ENCODE measurements around the gene NAV3.

Gene NAV3

GRCh38 chr12:77782766-77783165 is 47.9 kb upstream of the NAV3 start:
- no peaks in the 10 kb centered on the region for H3K4me1 ChIP-seq (ENCODE audit: control insufficient read depth, low read length)
- H3F3A ChIP-seq (ENCODE audit: control insufficient read depth, insufficient read depth), result no peaks in the 10 kb centered on the region
- no peaks in the 10 kb centered on the region for H3K79me2 ChIP-seq (ENCODE audit: control insufficient read depth, low read length)
- H3K9me2 ChIP-seq (replicated peaks; ENCODE audit: control insufficient read depth, low read length), result no peaks in the 10 kb centered on the region
- no peak for TF ChIP-seq EZH2phosphoT487 (IDR thresholded peaks at IDR 0.05; ENCODE audit: borderline replicate concordance, low read length)
- TF ChIP-seq, protein P1, sequence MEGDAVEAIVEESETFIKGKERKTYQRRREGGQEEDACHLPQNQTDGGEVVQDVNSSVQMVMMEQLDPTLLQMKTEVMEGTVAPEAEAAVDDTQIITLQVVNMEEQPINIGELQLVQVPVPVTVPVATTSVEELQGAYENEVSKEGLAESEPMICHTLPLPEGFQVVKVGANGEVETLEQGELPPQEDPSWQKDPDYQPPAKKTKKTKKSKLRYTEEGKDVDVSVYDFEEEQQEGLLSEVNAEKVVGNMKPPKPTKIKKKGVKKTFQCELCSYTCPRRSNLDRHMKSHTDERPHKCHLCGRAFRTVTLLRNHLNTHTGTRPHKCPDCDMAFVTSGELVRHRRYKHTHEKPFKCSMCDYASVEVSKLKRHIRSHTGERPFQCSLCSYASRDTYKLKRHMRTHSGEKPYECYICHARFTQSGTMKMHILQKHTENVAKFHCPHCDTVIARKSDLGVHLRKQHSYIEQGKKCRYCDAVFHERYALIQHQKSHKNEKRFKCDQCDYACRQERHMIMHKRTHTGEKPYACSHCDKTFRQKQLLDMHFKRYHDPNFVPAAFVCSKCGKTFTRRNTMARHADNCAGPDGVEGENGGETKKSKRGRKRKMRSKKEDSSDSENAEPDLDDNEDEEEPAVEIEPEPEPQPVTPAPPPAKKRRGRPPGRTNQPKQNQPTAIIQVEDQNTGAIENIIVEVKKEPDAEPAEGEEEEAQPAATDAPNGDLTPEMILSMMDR (IDR thresholded peaks at IDR 0.05; ENCODE audit: low read depth, low read length, poor library complexity, severe bottlenecking), result no peak
- H3K36me3 ChIP-seq (ENCODE audit: control insufficient read depth, low read length), result no peaks in the 10 kb centered on the region
- H3K9me3 ChIP-seq (ENCODE audit: control insufficient read depth, insufficient read depth, low read length), result no peaks in the 10 kb centered on the region
- no peak overlapping the region for H3K27ac ChIP-seq (ENCODE audit: low read depth, low read length)
- no peak overlapping the region for H3K4me2 ChIP-seq (ENCODE audit: low read length)
- no peaks in the 10 kb centered on the region for H3K27me3 ChIP-seq (ENCODE audit: control insufficient read depth, low read length)
- no peaks in the 10 kb centered on the region for H4K20me1 ChIP-seq (ENCODE audit: control insufficient read depth, insufficient read depth, low read depth, low read length)
- H3K4me3 ChIP-seq (ENCODE audit: low read length), result no peak overlapping the region

- H3K36me3 ChIP-seq (ENCODE audit: control insufficient read depth, low read length), result no peaks in the 10 kb centered on the region
- H3K4me3 ChIP-seq (ENCODE audit: low read length), result no peak overlapping the region
- no peaks in the 10 kb centered on the region for H3K79me2 ChIP-seq (ENCODE audit: control insufficient read depth, low read length)
- no peaks in the 10 kb centered on the region for H4K20me1 ChIP-seq (ENCODE audit: control insufficient read depth, insufficient read depth, low read depth, low read length)
- H3K9me2 ChIP-seq (replicated peaks; ENCODE audit: control insufficient read depth, low read length), result no peaks in the 10 kb centered on the region
- H3K27ac ChIP-seq (ENCODE audit: low read depth, low read length), result no peak overlapping the region
- no peak for TF ChIP-seq EZH2phosphoT487 (IDR thresholded peaks at IDR 0.05; ENCODE audit: borderline replicate concordance, low read length)
- TF ChIP-seq, protein P1 (IDR thresholded peaks at IDR 0.05; ENCODE audit: low read depth, low read length, poor library complexity, severe bottlenecking), result no peak
- no peaks in the 10 kb centered on the region for H3K27me3 ChIP-seq (ENCODE audit: control insufficient read depth, low read length)
- H3K4me1 ChIP-seq (ENCODE audit: control insufficient read depth, low read length), result no peaks in the 10 kb centered on the region
- no peak overlapping the region for H3K4me2 ChIP-seq (ENCODE audit: low read length)
- H3K9me3 ChIP-seq (ENCODE audit: control insufficient read depth, insufficient read depth, low read length), result no peaks in the 10 kb centered on the region
- H3F3A ChIP-seq (ENCODE audit: control insufficient read depth, insufficient read depth), result no peaks in the 10 kb centered on the region
These were observed 45.5 kb upstream of the NAV3 start for GRCh38 chr12:77785211-77785610.

DNA sequence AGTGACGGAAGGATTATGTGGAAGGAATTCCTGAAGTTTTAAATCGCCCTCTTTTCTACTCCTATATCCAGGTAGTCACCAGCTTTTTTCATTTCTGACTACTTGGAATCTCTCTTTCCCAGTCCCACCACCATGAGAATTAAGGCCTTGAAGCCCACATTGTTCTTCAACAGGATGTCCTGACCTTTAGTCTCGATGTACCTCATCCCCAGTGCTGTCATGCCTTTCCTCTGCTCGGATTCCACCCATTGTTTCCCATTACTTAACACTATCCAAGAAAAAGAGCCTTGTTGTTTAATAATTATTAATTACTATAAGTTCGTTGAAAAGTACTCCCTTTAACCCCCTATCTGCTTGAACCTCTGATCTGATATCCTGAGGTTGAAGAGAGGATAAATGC is 44.0 kb upstream of the NAV3 start:
- H3K9me3 ChIP-seq (ENCODE audit: control insufficient read depth, insufficient read depth, low read length), result no peaks in the 10 kb centered on the region
- H3K36me3 ChIP-seq (ENCODE audit: control insufficient read depth, low read length), result no peaks in the 10 kb centered on the region
- TF ChIP-seq EZH2phosphoT487 (IDR thresholded peaks at IDR 0.05; ENCODE audit: borderline replicate concordance, low read length), result no peak
- TF ChIP-seq, protein P1 (IDR thresholded peaks at IDR 0.05; ENCODE audit: low read depth, low read length, poor library complexity, severe bottlenecking), result no peak
- no peaks in the 10 kb centered on the region for H3K4me1 ChIP-seq (ENCODE audit: control insufficient read depth, low read length)
- H3K9me2 ChIP-seq (replicated peaks; ENCODE audit: control insufficient read depth, low read length), result no peaks in the 10 kb centered on the region
- H3K4me2 ChIP-seq (ENCODE audit: low read length), result no peak overlapping the region
- H3K4me3 ChIP-seq (ENCODE audit: low read length), result no peak overlapping the region
- no peaks in the 10 kb centered on the region for H3F3A ChIP-seq (ENCODE audit: control insufficient read depth, insufficient read depth)
- H4K20me1 ChIP-seq (ENCODE audit: control insufficient read depth, insufficient read depth, low read depth, low read length), result no peaks in the 10 kb centered on the region
- no peaks in the 10 kb centered on the region for H3K27me3 ChIP-seq (ENCODE audit: control insufficient read depth, low read length)
- H3K79me2 ChIP-seq (ENCODE audit: control insufficient read depth, low read length), result no peaks in the 10 kb centered on the region
- H3K27ac ChIP-seq (ENCODE audit: low read depth, low read length), result no peak overlapping the region
